Fibroblast of skin of back (primary cell): ENCODE data around the gene HYI.
"Not testable (repeated sequence)": the region's sequence is repeated elsewhere in the genome, so short reads cannot be mapped to it uniquely, and the experiment has no call there.

ENCODE experiments used
- DNase-seq: peaks from one replicate; pipeline ENCODE4 v3.0.0-alpha.2; 2013

HYI gene

DNA sequence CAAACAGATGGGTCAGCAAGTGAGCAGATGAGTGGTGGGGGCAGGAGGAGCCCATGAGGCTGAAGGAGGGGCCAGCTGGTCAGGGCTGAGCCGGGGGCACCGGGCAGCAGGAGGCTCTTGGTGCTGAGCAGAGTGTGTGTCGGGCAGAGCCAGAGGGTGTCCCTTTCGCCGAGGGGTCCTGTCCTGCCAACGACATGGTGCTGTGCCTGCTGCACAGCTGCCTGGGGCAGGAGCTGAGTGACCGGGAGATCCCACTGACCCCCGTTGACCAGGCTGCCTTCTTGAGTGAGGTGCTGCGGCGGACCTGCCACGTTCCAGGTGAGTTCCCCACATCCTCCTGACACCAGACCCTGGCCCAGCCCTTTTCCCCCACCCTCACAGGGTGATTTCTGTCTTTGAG, 27.5 kb downstream of the HYI start:
- no peak for DNase-seq

DNA sequence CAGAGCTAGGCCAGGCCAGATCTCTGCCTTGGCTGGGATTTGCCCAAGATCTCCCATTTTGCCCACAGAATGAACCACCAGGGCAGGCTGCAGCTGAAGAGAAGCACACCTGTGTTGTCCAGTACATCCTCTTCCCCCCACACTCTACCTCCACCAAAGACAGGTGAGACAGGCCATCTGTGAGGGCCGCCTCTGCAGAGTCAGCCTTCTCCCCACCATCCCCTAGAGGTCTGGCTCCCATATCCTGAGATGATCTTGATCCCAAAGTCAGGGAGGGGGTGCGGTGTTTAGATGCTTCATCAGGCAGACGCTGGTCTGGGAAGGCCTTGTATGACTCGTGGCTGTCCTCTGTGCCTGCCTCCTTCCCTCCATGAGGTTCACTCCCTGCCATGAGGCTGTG, 28.7 kb downstream of the HYI start:
- no peak for DNase-seq

DNA sequence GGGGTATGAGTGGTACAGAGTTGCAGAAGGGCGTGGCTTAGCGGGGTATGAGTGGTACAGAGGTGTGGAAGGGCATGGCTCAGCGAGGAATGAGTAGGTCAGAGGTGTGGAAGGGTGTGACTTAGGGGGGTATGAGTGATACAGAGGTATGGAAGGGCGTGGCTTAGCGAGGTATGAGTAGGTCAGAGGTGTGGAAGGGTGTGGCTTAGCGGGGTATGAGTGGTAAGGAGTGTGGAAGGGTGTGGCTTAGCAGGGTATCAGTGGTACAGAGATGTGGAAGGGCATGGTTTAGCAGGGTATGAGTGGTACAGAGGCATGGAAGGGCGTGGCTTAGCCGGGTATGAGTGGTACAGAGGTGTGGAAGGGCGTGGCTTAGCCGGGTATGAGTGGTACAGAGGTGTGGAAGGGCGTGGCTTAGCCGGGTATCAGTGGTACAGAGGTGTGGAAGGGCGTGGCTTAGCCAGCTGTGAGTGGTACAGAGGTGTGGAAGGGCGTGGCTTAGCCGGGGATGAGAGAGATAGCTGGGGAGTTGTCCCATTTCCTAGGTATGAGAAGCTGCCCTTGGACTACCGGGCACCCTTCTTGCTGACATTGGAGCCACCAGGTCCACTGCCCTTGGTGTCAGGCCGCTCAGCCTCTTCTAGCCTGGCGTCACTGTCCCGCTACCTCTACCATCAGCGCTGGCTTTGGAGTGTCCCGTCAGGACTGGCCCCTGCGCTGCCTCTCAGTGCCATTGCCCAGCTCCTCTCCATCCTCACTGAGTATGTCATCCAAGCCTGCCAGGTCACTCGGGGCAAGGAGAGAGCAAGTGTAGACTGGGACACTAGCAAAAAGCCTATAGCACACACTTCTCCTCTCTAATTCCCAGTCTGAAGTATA, 29.8 kb downstream of the HYI start:
- DNase-seq, result no peak

DNA sequence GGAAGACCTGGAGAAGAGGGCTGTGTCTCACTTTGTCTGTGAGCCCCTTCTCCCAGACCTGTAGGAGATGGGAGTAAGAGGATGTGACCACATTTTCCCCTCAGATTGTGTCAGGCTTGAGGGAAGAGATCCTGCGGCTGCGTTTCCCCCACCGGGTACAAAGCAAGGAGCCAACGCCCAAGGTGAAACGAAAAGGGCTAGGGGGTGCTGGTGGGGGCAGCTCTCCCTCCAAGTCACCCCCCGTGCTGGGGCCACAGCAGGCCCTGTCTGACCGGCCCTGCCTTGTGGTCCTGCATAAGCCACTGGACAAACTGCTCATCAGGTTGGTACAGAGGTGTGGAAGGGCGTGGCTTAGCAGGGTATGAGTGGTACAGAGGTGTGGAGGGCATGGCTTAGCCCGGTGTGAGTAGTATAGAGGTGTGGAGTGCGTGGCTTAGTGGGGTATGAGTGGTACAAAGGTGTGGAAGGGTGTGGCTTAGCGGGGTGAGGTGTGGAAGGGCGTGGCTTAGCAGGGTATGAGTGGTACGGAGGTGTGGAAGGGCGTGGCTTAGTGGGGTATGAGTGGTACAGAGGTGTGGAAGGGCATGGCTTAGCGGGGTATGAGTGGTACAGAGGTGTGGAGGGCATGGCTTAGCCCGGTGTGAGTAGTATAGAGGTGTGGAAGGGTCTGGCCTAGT, 30.6 kb downstream of the HYI start:
- DNase-seq, result no peak

DNA sequence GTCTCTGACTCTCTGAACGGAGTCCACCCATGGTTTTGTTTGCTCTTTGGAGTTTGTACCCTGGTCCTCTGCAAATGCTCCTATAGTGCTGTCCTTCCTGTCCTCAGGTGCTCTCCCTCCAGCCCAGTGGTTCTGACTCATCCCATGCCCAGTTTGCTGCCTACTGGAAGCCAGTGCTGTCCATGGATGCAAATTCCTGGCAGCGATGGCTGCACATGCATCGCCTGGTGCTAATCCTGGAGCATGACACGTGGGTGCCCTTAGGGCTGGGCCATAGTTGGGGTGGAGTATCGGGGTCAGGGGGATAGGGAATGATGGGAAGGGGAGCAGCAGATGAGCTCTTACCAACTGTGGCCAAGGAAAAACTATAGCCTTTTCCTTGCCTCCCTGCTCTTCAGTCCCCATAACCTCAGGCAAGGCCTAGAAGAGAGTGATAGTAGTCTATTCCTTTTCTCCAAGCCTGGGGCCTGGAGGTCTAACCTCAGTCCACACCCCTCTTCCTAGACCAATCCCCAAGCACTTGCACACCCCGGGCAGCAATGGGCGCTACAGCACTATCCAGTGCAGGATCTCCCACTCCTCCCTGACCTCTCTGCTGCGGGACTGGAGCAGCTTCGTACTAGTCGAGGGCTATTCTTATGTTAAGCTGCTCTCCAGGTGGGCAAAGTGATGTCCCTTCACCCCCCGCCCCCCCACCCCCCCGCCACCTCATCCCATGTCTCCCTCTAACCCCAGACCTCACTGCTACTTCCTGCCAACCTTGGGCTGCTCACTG, 31.6 kb downstream of the HYI start:
- no peak for DNase-seq

DNA sequence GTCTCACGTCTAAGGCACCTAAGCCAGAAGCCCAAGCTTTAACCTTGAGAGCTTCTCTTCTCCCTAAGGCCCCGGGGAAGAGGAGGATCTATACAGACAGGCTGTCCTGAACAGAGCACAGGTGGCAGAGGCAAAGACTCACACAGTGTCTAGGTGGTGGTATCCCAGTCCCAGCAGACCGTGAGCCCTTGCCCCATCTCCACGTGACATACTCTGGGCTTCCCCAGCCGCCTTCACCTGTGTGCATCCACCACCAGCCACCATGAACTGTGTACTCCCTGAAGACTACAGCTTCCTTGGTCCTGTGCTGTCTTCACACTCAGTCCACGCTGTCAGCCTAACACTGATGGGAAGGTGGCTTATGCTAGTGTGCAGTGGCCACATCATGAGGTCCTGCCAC, 32.3 kb downstream of the HYI start:
- DNase-seq, result no peak

DNA sequence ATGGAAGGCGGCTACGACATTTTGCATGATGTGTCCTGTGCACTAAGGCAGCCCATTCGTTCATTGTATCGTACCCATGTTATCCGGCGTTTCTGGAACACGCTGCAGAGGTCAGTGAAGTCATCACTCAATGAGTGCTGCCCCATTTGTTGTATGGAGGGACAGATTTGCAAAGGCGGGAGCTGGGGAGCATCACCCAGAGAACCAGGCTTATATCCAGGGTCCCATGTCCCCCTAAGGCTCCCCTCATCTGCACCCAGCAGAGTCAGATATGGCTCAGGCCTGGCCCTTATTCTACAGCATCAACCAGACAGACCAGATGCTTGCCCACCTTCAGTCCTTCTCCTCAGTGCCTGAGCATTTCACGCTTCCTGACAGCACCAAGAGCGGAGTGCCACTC, 32.9 kb downstream of the HYI start:
- DNase-seq, result no peak

DNA sequence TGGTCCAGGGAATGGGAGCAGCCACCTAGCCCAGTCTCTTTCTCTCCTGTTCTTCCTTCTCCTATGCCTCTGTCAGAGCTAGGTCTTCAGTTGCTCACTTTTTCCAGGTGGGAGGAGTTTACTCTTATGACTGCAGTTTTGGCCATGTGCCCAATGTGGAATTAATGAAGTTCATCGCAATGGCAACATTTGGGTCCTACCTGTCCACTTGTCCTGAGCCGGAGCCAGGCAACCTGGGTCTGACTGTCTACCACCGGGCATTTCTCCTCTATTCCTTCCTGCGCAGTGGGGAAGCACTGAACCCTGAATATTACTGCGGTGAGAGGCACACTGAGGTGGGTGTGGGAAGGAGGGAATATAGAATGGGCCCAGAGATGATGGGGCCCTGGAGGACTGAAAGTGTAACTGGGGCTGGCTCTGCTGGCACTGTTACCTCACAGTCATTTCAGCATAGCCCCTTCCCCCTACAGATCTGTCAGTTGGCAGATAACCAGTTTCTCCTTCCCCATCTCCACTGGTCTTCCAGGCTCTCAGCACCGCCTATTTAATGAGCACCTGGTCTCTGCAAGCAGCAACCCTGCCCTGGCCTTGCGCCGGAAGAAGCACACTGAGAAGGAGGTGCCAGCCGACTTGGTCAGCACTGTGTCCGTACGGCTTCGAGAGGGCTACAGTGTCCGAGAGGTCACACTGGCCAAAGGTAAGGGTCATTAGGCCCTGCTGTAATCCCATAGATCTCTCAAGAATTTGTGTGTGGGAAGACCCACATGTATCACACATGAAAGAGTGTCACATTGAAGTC, 33.9 kb downstream of the HYI start:
- no peak for DNase-seq

DNA sequence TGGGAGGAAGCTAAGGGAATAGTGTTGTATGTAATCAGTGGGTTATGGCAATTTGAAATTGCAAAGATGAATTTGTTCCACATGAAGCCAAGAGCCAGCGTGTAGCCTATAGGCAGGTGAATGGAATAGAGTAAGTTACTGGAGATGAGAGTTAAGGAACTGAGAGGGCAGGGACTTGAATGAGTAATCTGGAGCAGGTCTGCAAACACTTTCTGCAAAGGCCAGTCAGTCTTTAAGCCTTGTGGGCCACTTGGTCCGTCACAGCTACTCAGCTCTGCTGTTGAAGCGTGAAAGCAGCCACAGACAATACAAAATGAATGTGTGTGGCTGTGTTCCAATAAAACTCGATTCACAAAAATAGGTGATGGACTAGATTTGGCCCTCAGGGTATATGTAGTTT, 34.9 kb downstream of the HYI start:
- DNase-seq, result no peak

DNA sequence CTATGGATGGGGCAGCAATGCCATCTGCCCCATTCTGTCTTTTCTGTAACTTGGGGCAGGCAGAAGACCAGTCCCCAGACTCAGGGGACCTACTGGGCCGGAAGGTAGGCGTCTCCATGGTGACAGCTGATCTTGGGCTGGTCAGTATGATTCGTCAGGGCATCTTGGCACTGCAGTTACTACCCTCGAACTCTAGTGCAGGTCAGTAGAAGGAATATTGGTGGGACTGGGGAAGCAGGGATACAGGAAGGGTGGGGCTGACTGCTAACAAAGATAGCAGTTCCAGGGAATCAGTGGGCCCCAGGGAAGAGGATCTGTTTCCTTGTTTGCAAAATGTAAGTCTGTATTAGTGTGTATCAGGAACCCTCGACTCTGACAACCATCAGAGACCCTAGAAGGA, 37.8 kb downstream of the HYI start:
- no peak for DNase-seq

DNA sequence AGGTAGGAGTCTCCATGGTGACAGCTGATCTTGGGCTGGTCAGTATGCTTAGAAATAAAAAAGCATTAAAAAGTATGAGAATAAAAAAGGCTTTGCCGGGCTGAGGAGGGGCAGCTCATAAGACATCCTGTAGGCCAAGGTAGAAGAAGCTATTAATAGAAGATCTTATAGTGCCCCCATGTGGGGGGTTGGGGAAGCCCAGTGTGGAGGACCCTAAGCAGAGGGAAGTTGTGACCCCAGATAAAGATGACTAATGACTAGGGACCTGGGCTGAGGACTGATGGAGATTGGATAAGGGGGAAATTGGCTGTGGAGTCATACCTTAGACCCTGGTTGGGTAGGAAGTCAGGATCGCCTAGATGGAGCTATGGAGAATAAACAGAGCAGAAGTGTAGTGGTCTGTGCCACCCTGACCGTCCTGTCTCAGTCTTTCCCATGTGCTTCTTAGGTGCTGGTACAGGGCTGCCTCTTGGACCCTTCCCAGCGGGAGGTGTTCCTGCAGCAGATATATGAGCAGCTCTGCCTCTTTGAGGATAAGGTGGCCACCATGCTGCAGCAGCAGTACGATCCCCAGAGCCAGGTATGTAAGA, 39.0 kb downstream of the HYI start:
- peak; percentile 58 for DNase-seq

DNA sequence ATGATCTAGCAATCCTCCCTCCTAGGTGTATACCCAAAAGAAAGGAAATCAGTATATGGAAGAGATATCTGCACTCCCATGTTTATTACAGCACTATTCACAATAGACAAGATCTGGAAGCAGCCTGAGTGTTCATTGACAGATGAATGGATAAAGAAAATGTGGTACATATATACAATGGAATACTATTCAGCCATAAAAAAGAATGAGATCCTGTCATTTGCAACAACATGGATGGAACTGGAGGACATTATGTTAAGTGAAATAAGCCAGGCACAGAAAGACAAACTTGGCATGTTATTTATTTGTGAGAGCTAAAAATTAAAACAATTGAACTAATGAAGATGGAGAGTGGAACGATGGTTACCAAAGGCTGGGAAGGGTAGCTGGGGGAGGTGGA, 40.3 kb downstream of the HYI start:
- DNase-seq, result not testable (repeated sequence)

DNA sequence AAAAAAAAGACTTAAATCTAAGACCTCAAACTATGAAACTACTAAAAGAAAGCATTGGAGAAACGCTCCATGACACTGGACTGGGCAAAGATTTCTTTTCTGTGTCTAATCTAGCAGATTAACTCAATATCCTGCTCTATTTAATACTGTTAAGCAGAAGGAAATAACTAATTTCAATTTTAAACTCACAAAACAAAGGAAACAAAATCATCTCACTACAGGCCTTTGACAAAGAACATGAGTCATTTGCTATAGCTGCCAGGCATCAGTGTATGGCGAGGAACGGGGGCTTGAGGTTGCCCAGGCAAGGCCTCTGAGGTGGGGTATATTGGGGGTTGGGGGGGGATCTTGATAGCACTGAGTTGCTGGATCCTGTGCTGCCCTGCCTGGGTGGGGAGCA, 43.2 kb downstream of the HYI start:
- DNase-seq, result no peak

DNA sequence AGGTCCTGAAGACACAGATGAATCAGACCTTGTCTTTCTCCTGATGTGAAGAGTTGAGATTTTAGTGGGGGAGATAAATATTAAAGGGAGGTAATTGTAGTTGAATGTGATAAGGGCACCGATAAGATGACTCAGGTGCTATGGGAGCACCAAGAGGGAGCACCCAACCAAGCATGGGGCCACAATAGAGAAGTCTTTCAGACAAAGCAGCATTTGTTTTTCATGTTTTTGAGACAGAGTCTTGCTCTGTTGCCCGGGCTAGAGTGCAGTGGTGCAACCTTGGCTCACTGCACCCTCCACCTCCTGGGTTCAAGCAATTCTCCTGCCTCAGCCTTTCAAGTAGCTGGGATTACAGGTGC, 47.9 kb downstream of the HYI start:
- no peak for DNase-seq

DNA sequence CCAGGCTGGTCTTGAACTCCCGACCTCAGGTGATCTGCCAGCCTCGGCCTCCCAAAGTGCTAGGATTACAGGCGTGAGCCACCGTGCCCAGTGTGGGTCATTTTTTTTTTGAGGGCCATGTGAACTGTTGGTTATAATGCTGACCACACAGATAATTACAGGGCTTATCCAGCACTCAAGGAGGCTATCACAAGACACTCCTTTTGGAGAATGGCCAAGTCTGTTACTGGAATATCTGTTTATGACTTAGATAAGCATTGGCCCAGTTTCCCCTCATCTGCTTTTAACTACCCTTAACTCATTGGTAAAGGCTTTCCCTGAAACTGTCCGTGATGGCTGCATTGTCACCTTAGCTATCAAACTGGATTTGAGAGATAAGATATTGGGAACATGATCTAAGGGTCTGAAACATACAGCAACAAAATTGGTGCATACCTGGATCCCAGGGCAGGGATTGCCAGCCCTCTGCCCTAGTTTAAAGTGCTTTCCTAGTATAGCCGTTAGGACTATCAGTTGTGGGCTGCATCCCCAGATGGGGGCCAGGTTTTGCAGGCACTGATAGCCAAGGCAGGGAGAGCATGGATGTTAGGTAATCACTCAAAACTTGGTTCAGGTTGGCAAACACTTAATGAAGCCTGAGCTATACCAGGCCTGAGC, 48.4 kb downstream of the HYI start:
- no peak for DNase-seq

DNA sequence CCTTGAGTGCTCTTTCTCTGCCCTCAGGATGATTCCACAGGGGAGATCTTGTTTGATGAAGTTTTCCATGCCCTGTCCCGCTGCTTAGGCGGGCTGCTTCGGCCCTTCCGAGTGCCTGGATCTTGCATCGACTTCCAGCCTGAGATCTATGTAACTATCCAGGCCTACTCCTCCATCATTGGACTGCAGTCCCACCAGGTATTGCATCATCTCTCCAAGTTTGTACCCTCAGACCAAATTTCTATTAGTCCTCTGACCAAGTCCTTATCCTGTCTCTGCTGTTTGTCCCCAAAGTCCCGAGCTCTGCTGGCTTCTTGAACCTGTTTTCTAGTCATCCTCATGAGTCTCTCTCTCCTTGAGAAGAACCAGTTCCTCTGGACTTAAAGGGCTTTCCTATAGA, 49.4 kb downstream of the HYI start:
- no peak for DNase-seq

DNA sequence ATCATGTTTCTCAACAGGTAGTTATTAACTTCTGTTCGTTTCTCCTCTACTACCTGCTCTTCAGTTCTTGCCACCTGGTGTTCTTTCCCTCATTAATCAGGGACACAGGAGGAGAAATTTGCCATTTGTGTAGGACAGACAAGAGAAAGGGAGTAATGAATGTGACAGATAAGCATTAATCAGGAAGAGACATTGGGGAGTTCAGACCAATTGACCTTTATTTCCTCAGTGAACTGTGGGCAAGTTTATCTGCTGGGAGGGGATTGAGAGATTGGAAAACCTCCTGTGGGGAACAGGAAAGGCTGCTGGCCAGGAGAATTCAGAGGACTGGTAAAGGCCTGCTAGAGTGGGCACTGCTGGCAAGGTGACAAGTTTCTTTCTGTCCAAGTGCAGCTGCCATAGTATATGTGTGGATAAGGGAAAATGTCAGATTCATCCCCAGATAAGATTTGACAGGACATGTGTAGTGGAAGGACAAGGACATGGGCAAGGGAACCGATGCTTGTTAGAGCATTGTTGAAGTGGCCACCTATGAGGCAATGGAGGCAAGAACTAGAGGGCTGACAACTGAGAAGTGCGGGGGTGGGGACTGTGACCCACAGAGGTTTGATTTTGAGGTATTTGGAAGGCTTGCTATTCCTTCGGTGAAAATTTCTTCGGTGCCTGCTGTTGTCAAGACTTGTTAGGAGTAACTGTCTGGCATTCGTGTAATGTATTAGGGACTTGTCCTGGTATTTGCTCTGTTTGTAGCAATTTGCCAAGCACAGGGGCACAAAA, 51.5 kb downstream of the HYI start:
- DNase-seq, result no peak
